ENCODE results near the gene TOP2A.
"Not testable (repeated sequence)": the region's sequence is repeated elsewhere in the genome, so short reads cannot be mapped to it uniquely, and the experiment has no call there.

TOP2A gene

GRCh38 chr17:40427002-40427491, 9.4 kb upstream of the TOP2A start:
- no peak for DNase-seq

DNA sequence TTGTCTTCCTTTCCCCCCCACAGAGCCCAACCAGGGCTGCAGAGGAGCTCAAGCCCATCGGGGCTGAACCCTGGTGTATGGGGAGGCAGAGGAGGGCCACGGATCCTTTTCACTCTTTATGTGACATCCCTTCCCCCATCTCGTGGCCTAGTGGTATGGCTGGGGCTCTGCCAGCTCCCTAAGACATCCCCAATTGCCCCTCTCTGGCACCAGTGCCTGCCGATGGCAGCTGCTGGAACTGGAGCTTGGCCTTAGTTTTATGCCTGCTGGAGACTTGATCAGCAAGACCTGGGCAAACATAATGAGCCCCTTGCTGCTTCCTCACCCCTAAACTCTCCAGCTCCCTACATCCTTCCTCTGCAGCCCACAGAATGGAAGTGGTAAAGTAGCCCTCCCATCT, 8.0 kb upstream of the TOP2A start:
- no peak for DNase-seq

DNA sequence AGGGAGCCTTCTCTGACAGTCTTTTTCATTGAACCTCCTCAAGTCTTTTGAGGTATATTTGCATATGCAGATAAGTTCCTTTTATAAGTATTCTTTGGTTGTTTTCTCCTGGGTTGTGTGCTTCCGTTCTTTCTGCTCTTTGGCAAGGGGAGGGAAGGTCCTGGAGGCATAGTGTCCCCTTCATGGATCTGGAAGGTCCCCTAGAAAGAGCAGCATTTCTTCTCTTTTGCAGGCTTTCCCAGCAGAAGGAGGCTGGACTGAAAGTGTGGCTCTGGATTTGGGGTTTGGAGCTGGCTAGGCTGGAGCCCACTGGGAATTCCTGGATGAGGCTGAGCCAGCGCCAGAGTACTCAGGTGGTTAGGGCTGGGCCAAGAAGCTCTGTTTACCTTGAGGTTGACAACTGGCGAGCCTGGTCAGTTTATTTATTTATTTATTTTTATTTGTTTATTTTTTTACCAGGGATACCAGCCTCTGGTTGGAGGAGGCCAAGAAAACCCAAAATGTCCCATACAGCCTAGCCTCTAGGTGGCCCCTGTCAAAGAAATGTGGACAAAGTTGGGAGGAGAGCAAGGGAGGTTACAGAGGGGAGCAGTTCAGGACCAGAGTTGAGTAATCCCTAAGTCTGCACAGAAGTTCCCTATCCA, 5.4 kb upstream of the TOP2A start:
- DNase-seq = no peak

GRCh38 chr17:40419559-40420331, 2.0 kb upstream of the TOP2A start:
- DNase-seq = no peak

- no peak for DNase-seq
These were observed 671 bp upstream of the TOP2A start for GRCh38 chr17:40418428-40418706.

- DNase-seq = peak; percentile 71
These were observed 463 bp downstream of the TOP2A start for GRCh38 chr17:40417258-40417608.

DNA sequence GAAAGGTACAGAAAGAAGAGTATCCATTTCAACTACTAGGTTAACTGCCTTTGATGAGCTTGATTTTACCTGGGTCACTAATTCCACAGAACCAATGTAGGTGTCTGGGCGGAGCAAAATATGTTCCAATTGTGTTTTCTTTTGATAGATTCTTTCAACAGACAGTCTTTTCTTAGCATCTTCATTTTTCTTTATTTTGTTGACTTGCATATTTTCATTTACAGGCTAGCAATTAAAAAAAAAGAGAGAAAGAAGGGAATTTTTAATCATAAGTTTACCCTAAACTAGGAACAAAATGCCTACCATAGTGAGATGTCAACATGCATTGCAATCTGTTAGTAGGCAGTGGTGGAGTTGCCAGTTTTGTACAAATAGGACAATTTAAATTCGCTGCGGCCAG, 1.0 kb downstream of the TOP2A start:
- DNase-seq = no peak

- DNase-seq = peak; percentile 80
These were observed 2.3 kb downstream of the TOP2A start for GRCh38 chr17:40415390-40415789.

DNA sequence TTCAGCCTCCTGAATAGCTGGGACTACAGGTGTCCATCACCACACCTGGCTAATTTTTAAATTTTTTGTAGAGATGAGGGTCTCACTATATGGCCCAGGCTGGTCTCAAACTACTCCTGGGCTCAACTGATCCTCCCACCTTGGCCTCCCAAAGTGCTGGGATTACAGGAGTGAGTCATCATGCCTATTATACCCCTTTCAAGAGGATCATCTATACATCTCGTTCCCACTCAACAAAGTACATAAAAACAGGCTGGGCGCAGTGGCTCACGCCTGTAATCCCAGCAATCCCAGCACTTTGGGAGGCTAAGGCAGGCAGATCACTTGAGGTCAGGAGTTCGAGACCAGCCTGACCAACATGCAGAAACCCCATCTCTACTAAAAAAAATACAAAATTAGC, 3.4 kb downstream of the TOP2A start:
- not testable (repeated sequence) for DNase-seq

- no peak for DNase-seq
These were observed 4.8 kb downstream of the TOP2A start for GRCh38 chr17:40412880-40413279.

- no peak for DNase-seq
These were observed 5.9 kb downstream of the TOP2A start for GRCh38 chr17:40411821-40412220.

GRCh38 chr17:40410082-40410481, 7.6 kb downstream of the TOP2A start:
- no peak for DNase-seq

DNA sequence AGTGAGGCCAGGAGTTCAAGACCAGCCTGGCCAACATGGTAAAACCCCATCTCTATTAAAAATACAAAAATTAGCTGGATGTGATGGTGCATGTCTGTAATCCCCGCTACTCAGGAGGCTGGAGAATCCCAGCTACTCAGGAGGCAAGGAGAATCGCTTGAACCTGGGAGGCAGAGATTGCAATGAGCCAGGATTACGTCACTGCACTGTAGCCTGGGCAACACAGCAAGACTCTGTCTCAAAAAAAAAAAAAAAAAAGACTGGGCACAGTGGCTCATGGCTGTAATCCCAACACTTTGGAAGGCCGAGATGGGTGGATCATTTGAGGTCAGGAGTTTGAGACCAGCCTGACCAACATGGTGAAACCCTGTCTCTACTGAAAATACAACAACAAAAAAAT, 8.2 kb downstream of the TOP2A start:
- DNase-seq = not testable (repeated sequence)

DNA sequence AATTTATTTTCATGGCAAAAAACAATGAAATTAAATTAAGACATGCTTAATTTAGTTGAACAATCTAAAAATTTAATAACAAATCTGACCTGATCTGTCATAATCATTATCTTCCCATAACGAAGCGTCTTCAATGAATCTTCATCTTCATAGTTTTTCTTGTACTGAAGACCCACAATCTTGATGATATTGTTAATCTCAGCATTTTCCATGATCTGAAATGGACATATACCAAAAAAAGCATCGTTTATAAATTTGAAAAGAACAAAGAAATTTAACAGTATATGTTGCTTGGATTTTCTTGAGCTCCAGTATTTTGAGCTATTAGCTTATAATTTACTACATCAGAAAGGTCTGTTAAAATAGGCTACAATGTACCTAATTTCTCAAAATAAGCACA, 10.2 kb downstream of the TOP2A start:
- DNase-seq = no peak

GRCh38 chr17:40404003-40404402, 13.7 kb downstream of the TOP2A start:
- no peak for DNase-seq

- no peak for DNase-seq
These were observed 15.0 kb downstream of the TOP2A start for GRCh38 chr17:40402668-40403067.

DNA sequence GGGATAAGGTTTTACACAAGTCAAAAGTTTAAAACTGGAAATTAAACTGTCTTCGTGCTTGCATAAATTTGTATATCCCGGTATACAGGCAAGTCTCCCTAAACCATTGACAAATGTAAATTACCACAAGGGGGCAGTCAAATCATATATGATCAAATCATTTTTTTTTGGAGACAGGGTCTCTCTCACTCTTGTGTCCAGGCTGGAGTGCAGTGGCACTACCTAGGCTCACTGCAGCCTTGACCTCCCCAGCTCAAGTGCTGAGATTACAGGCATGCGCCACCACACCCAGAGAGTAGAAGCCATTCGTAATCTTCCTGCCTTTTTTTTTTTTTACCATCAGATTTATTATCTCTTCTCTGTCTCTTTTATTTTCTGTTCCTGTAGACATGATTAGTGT, 18.5 kb downstream of the TOP2A start:
- peak; percentile 84 for DNase-seq

DNA sequence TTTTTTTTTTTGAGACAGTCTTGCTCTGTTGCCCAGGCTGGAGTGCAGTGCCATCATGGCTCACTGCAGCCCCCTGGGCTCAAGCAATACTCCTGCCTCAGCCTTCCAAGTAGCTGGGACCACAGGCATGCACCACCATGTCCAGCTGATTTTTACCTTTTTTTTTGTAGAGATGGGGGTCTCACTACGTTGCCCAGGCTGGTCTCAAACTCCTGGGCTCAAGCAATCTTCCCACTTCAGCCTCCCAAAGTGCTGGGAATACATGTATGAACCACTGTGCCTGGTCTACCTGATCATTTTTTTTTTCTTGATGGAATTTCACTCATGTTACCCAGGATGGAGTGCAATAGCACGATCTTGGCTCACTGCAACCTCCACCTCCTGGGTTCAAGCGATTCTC, 31.1 kb downstream of the TOP2A start:
- not testable (repeated sequence) for DNase-seq

DNA sequence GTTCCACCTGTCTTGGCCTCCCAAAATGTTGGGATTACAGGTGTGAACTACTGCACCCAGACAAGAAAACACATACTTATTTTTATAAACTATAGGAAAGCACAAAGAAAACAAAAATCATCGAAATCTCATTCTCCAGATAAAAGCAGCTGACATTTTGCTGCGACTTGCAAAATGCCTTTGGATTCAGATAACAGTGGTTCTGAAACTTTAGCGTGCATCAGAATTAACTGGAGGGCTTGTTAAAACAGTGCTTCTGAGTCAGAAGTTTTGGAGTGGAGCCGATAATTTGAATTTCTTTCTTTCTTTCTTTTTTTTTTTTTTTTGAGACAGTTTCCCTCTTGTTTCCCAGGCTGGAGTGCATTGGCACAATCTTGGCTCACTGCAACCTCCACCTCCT, 35.4 kb downstream of the TOP2A start:
- DNase-seq = no peak

DNA sequence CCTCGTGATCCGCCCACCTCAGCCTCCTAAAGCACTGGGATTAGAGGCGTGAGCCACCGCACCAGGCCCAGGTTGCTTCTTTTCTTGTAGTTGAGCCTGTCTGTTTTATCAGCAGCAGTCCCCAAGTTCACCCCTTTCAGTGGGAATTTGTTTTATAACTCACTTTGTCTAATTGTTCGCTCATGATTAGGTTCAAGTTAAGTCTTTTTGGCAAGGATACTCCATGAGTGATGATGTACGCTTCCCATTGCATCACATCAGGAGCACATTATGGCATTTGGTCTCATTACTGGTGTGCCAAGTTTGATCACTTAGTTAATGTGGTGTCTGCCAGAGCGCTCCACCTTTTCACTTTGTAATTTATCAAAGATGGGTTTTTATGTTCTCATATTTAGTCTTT, 38.7 kb downstream of the TOP2A start:
- DNase-seq = no peak

DNA sequence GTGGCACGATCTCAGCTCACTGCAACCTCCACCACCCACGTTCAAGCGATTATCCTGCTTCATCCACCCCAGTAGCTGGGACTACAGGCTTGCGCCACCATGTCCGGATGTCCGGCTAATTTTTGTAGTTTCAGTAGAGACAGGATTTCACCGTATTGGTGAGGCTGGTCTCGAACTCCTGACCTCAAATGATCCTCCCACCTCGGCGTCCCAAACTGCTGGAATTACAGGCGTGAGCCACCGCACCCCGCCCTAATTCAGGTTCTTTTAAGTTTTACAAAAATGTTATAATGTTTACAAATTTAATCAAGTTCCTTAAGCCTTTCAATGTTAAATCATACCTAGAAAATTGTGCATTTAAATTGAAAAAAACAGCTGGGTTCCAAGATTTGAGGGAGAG, 39.9 kb downstream of the TOP2A start:
- no peak for DNase-seq

DNA sequence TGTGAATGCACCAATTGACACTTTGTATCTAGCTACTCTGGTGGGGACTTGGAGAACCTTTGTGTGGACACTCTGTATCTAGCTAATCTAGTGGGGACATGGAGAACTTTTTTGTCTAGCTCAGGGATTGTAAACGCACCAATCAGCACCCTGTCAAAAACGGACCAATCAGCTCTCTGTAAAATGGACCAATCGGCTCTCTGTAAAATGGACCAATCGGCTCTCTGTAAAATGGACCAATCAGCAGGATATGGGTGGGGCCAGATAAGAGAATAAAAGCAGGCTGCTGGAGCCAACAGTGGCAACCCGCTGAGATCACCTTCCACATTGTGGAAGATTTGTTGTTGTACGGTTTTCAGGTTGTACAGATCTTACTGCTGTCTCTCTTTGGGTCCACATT, 41.2 kb downstream of the TOP2A start:
- DNase-seq = not testable (repeated sequence)

GRCh38 chr17:40375786-40376185, 41.9 kb downstream of the TOP2A start:
- not testable (repeated sequence) for DNase-seq

- no peak for DNase-seq
These were observed 42.7 kb downstream of the TOP2A start for GRCh38 chr17:40374821-40375498.
